Gastrocnemius medialis (tissue), 4 donors: ENCODE data around the gene KHDC1L.

Experiments used
- POLR2A ChIP-seq, 2 donors: fragments of 450-650 bp; IDR thresholded peaks; one replicate each; pipeline ENCODE4 v1.6.1; 2017; ENCODE audit warnings: antibody characterized with exemption in 2 of 2, mild to moderate bottlenecking in 2 of 2, moderate library complexity in 2 of 2
- TF ChIP-seq, protein P1 (sequence below), 5 experiments: fragments of 450-650 bp in 3 of 5; fragments of 200-600 bp in 2 of 5; sonication (generic) in 2 of 5; IDR thresholded peaks in 4 of 5; conservative IDR thresholded peaks in 1 of 5; 1 replicate in 4 of 5; 2 replicates in 1 of 5; pipeline ENCODE4 v1.5.1; 2016 to 2019; ENCODE audit warnings: antibody characterized with exemption in 5 of 5, mild to moderate bottlenecking in 3 of 5, moderate library complexity in 3 of 5

DNA sequence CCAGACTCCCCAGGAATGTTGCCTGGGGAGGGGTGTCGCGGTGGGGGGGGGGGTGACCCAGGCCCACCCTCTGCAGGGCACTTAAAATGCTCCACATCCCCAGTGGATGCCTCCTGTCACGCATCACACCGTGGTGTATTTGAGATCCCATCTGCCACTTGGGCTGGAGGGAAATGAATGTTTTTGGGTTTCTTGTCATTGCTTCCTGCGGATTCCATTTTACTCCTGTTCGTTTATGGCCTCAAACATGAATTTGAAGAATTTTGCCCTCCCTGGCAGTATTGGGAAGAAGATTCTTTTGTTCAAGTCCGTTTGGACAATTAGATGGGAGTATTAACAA, 38.2 kb upstream of the KHDC1L start:
- TF ChIP-seq, protein P1, sequence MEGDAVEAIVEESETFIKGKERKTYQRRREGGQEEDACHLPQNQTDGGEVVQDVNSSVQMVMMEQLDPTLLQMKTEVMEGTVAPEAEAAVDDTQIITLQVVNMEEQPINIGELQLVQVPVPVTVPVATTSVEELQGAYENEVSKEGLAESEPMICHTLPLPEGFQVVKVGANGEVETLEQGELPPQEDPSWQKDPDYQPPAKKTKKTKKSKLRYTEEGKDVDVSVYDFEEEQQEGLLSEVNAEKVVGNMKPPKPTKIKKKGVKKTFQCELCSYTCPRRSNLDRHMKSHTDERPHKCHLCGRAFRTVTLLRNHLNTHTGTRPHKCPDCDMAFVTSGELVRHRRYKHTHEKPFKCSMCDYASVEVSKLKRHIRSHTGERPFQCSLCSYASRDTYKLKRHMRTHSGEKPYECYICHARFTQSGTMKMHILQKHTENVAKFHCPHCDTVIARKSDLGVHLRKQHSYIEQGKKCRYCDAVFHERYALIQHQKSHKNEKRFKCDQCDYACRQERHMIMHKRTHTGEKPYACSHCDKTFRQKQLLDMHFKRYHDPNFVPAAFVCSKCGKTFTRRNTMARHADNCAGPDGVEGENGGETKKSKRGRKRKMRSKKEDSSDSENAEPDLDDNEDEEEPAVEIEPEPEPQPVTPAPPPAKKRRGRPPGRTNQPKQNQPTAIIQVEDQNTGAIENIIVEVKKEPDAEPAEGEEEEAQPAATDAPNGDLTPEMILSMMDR (IDR thresholded peaks at IDR 0.05 in 4 of 5, conservative IDR thresholded peaks at IDR 0.05 in 1 of 5), result no peak
- TF ChIP-seq POLR2A (IDR thresholded peaks at IDR 0.05), result no peak
